HG03175 (cell line): ENCODE data around the gene CHI3L1.
"Not testable (repeated sequence)": the region's sequence is repeated elsewhere in the genome, so short reads cannot be mapped to it uniquely, and the experiment has no call there.

Source experiments
- ATAC-seq: cut with Tn5 transposase; IDR thresholded peaks from one replicate; pipeline ENCODE4 v1.9.1; 2021; ENCODE audit warnings: mild to moderate bottlenecking, moderate library complexity; ENCODE audit not compliant: unreplicated experiment

CHI3L1 gene

GRCh38 chr1:203186446-203187303, at the start of gene CHI3L1:
Gene CHI3L1 (minus strand): TSS chr1:203186704. CDS start chr1:203186623, 81 bp downstream.
- no peak for ATAC-seq

DNA sequence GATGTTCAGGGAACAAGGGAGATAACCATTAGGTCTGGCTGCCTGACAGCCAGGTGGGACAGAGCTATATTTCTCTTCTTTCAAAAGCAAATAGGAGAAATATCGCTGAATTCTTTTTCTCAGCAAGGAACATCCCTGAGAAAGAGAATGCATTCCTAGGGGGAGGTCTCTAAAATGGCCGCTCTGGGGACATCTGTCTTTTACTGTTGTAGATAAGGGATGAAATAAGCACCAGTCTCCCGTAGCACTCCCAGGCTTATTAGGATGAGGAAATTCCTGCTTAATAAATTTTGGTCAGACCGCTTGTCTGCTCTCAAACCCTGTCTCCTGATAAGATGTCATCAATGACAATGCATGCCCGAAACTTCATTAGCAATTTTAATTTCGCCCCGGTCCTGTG, 48.4 kb upstream of the CHI3L1 start:
- not testable (repeated sequence) for ATAC-seq

GRCh38 chr1:203229471-203230135, 43.1 kb upstream of the CHI3L1 start, which contains the start of gene CHIT1:
Gene CHIT1 (minus strand): TSS chr1:203229673. CDS start chr1:203229636, 37 bp downstream.
- no peak for ATAC-seq

DNA sequence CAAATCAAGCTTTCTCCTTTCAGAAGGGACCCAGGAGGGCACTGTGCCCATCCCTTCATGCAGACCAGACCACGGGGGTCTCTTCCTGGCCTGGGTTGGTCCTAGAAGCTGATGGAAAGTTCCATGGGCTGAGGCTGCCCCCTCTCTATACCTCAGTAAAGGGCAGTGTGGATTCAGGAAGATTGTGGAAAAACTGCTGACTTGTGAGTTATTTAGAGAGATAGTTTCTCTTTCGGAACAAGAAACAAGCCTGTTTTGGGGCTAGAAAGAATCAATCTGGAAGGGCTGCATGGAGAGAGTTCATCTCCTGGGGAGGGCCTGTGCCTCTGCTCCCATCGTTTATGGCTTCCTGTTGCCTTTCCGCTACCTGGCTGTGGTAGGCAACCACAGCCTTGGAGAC, 42.2 kb upstream of the CHI3L1 start:
- no peak for ATAC-seq

DNA sequence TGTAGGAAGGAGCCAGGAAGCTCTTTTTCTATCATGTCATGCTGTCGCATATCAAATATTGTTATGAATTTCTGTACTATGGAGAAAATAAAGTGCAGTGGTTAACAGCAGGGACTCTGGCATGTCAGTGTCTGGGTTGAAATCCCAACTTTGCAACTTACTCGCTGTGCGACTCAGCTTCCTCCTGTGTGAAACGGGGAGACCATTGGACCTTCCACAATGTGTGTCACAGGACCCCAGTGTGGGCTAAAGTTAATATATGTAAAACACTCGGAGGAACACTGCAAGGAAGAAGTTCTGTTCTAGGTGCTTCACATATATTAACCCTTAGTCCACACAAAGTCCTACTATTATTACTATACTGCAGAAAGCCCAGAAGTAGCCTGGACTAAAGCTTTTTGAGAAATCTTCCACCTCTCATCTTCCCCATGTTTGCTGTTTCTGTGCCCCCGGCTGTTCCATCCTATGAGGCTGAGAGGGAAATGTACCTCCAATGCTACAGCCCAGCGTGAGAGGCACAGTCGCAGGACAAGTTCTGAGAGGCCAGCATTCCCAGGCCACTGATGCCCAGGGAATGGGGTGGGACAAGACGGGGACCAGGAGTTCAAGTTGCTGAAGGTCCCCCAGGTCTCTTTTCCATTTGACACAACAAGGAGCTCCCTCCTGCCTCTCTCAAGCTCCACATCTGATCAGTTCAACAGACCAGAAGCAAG, 41.0 kb upstream of the CHI3L1 start:
- no peak for ATAC-seq

DNA sequence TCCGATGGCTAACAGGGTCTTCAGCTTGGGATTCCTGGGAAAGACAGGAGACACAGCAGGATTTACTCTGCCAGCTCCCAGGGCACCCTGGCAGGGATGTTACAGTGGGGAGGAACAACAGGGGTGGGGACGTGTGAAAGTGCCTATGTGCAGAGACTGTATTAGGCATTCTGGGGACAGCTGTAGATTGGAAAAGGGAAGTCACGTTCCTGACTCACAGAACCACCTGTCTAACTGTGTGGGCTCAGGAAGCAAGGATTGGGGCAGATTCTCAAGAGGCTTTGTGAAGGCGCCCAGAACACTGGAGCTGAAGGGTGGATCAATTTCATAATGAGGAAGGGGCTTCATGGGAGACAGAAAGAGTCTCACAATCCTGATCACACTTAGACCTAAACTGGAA, 38.6 kb upstream of the CHI3L1 start:
- no peak for ATAC-seq

DNA sequence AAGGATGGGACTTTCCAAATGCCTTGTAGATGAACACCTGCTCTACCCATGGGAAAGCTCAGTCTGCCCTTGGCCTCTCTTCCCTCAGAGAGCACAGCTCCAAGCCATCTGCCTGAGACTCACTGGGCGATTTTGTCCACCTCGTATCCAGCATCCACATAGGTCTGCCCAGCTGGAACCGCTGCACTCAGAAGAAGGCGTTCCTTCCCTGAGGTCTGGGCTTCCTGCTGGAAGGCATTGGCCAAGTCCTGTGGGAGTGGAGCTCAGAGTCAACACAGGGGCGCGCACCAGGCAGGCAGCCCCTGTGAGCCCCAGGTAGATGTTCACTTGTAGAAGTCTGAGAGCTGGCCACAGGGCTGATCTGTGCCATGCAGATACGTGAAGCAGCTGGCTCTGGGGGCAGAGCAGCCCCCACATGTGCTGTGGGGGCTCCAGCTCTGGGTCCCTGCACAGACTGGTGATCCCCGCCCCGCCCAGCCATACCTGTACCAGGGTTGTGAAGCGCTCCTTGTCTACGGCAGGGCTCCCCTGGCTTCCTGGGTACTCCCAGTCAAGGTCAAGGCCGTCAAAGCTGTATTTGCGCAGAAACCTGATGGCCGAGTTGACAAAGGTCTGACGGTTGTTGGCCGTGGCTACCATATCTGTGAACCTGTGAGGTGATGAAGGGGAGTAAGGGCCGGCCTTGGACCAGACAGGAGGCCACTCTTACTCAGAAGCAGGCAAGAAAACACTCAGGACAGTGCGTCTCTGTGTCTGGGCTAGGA, 36.7 kb upstream of the CHI3L1 start:
- ATAC-seq, result no peak

GRCh38 chr1:203219934-203220333, 33.4 kb upstream of the CHI3L1 start:
- no peak for ATAC-seq

- ATAC-seq, result no peak
These were observed 32.7 kb upstream of the CHI3L1 start for GRCh38 chr1:203219171-203219570.

DNA sequence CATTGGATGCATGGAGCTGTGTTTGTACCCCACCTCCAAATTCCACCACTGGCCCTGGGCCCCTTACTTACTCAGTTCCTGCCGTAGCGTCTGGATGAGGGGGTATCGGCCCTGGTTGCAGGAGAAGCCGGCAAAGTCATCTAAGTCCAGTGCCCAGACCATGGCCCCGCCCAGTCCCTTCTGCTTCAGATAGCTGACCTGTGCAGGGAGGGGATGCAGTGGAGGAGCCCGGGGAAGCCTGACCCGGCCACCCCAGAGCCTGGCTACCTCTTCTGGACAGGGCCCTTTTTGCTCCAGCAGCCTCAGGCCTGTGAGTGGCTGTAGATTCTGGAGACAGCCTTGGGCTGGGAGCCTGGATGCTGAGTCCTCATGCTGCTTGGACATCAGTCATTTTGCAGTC, 31.2 kb upstream of the CHI3L1 start:
- ATAC-seq, result no peak

DNA sequence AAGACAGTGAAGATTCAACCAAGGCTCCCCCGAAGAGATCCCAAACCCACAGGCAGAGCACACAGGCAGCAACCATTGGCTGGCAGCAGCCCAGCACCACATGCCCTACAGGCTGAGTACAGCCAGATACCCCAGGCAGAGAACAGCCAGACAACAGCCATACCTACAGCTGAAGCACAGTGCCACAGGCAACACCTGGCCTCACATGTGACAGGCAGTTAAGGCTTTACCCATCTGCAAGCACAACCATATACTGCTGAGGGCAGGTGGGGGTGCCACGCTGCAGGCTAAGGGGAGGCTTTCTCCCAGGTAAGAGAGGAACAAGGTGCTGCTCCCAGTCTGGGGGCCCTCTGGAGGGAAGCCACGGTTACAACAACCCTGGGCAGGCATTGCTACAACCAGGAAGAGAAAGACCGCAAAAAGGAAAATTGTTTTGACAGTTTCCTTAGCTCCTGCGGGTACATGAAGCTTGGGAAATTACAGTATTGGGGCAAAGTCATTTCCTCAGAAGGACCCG, 30.7 kb upstream of the CHI3L1 start:
- ATAC-seq, result no peak

- no peak for ATAC-seq
These were observed 30.0 kb upstream of the CHI3L1 start for GRCh38 chr1:203216274-203217138.

DNA sequence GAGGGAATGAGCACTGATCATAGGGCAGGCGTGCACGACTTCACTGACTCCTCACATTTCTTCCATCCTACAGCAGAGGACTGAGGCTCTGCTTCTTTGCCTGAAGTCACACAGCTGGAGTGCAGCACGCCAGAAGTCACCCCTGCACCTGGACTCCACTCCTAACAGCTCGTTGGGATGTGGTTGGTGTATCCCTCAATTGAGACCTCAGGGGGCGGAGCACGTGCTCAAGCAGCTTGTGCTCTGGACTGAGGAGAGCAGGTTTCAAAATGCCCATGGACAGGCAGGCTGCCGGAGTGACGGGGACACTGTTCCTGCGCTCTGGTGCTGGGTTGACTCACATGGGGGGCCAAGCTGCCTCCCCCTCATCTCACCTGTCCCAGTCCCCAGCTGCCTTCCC, 29.1 kb upstream of the CHI3L1 start:
- no peak for ATAC-seq

GRCh38 chr1:203214871-203215270, 28.4 kb upstream of the CHI3L1 start:
- no peak for ATAC-seq

- no peak for ATAC-seq
These were observed 26.6 kb upstream of the CHI3L1 start for GRCh38 chr1:203213126-203213525.

DNA sequence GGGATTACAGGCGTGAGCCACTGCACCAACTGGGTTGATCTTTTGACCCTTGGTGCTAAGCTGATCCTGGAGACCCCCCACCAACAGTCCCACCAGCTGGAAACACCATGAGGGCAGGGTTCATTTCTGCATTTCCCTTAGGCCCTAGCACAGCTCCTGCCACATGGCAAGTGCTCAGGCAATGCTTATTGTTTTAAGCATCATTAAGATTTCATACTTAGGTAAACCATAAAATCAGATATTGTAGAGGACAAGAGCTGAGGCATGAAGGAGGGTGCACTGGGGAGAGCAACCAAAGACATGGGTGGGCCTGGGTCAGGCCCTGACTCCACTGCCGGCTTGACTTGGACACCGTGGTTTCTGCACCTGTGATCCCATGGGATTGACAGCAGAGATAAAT, 25.3 kb upstream of the CHI3L1 start:
- no peak for ATAC-seq

- ATAC-seq, result no peak
These were observed 24.5 kb upstream of the CHI3L1 start for GRCh38 chr1:203210988-203211387.

GRCh38 chr1:203210350-203210749, 23.8 kb upstream of the CHI3L1 start:
- ATAC-seq, result no peak

DNA sequence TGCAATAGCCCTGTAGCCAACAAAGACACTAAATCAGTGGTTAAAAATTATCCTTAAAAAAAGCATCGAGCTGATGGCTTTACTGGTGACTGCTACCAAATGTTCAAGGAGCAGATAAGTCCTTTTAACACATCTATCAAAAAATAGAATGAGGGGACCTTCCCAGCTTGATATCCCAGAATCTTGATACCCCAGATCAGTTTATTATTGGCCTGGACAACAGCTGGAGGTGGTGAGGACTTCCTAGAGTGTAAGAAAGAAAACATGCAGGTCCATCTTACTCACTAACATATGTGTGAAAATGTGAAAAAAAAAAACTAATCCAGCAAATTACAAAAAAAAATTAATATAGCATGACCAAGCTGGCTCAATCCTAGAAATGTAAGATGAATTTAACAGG, 21.7 kb upstream of the CHI3L1 start:
- no peak for ATAC-seq

DNA sequence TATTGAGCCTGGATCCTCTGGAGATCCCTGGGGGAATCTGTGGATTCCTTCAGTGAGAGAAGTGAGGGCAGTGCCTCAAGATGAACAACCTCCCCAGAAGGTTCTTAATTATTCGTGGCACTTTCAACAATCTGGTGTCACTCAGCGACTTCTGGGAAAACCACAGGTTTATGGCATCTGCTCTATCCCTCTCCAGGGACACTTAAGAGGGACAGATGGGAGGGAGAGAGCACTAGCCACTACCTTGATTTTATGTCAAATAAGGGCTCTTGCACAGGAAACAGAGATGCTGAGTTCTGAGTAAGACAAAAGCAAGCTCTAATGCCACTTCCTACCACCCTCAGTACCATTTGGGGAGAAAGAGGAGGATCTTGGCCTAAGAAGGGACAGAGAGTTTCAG, 21.2 kb upstream of the CHI3L1 start:
- no peak for ATAC-seq
